ENCODE results near the gene MMS19.
"Not testable (repeated sequence)": the region's sequence is repeated elsewhere in the genome, so short reads cannot be mapped to it uniquely, and the experiment has no call there.

Gene MMS19

GRCh38 chr10:97459933-97460332 lies 38.3 kb downstream of the MMS19 start:
- DNase-seq: no peak

DNA sequence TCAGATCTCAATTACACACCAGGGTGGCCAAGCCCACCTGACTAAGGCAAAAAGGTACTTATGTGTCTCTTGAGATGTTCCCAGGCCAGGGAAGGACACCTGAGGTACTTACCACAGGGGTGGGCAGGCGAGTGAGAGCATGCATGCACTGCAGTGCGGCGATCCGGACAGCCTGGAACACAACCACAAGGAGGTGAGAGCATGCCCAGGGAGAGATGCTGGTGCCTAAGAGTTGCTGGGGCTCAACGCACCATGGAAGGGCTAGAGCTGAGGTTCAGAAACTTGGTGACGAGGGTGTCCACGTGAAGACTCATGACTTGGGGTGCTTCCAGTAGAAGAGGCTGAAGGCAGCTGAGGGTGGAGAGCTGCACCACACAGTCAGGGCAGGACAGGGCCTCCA lies 39.1 kb downstream of the MMS19 start:
- no peak for DNase-seq

GRCh38 chr10:97456686-97457065 lies 41.5 kb downstream of the MMS19 start:
- DNase-seq: no peak

GRCh38 chr10:97456034-97456685 lies 42.1 kb downstream of the MMS19 start:
- no peak for DNase-seq

GRCh38 chr10:97454330-97455036 lies 43.7 kb downstream of the MMS19 start:
- DNase-seq: peak; percentile 58 to 62

DNA sequence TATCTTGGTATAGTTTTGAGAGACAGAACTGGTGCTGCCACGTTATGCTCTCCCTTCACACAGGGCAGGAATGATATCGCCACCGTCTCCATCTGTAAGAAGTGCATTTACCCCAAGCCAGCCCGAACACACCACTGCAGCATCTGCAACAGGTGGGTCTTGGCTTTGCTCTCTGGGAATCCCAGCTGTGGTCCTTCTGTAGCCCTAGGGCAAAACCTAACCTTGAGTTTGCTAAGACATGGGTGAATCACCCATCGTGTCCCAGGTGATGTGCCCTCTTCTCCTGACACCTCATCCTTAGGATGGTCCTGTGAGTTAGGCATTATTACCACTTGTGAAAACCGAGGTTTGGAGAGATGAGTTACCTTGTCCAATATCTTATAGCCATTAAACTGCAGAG lies 45.9 kb downstream of the MMS19 start:
- no peak for DNase-seq

- DNase-seq: no peak
Observed at GRCh38 chr10:97451605-97452004, 46.6 kb downstream of the MMS19 start.

DNA sequence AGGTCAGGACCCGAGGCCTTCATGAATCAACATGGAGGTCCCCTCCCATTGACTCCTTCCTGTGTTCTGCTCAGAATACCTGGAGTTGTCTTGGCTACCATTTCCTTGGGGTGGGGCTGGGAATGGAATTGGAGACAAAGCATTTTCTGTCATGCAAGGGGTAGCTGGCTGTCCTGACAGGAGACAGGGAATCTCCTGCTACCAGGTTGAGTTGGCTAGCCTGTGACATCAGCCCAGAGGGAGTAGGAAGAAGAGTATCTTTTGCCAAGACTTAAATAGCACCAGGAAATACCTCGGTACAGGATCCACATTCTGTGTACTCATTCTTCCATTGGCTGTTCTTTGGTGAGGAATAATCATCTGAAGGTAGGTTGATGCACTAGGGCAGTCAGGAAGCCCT lies 47.4 kb downstream of the MMS19 start:
- DNase-seq: no peak

DNA sequence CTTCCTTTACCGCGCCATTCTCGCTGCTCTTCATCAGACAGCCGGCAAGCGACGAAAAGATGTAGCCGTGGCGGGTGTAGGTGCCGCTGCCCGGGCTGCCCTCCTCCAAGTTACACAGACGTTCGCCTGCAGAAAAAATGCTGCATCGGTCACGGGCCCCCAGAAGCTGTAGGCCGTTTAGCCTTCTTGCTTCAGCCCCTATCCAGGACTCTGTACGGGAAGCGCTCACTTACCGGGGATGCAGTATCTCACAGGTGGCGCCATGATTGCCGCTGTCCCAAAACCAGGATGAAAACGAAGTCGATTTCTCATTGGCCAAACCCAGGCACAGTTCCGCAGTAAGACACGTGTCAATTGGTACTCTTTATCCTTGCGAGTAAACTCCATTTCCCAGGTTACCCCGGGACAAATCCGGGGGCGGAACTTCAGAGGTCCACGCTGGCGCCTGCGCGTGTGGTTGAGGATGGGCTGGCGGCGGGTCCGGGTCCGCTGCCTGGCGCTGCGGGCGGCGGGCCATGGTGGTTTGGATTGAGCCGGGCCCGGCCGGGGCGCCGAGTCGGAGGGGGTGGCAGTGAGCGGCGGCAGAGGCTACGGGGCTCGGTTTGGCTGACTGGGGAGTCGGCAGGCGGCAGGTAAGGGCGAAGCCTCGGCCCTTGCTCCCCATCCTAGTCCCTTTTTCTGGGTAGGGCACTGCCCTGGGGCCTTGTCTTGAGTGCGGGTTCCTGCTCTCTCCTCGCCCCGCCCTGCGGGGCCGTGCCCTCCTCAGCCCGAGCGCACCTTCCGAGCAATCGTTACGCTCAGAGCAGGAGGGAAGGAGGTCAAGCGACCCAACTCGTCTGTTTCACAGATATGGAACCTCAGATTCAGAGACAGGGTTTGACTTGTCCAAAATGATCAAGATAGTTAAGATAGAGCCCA lies 52.2 kb downstream of the MMS19 start, which contains the start of the genes EXOSC1 and ZDHHC16:
TSS of gene EXOSC1 (minus strand) at position 285 of the 918 bp plus-strand sequence. CDS start at position 264, 21 bp downstream.
TSS of gene ZDHHC16 (plus strand) at position 454 of the 918 bp plus-strand sequence. CDS start 5,501 bp downstream, outside the sequence.
- peak; percentile 91 to 92 for DNase-seq

DNA sequence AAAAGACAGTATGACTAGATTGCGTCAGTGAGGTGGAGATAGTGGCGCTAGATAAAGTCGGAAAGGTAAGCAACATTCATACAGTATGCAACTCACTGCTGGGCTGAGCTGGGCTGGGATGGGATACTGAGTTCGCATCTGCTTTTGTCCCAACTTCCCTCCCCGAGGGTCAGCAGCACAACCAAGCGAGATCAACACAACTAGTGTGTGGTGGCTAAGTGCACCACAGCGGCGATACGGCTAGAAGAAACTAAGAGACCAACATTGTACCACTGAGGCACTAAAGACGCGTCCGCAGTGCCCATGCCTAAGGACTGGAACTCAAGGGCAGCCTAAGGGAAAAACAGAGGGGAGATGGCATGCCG lies 52.9 kb downstream of the MMS19 start:
- DNase-seq: no peak

- DNase-seq: no peak
Observed at GRCh38 chr10:97444212-97444611, 54.0 kb downstream of the MMS19 start.

DNA sequence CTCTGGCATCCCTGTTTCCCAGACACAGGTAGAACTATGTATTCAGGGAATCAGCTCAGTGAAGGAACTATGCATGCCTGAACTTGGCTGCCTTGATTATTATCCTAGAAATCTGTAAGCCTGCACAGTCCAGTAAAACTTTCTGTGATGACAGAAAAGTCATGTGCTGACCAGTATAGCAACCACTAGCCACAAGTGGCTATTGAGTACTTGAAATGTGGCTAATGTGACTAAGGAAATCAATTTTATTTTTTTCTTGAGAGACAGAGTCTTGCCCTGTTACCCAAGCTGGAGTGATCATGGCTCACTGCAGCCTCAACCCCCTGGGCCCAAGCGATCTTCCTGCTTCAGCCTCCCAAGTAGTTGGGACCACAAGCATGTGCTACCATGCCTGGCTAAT lies 55.9 kb downstream of the MMS19 start:
- DNase-seq: no peak

DNA sequence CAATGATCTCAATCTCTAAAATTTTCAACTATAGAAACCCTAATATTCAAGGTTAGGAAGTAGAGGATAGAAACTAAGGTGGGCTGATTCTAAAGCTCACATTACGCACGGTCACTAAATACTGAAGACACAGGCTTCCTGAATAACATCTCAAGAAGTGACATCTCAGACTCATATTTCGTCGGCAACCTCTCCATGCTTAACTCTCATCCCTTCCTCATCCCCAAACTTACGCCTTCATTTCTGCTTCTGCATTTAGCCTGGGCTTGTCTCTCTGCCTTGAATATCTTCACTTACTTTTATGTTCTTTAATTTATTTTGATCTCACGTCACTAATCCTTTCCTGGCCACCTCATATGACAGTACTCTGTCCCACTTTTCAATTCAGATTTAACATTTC lies 63.0 kb downstream of the MMS19 start:
- no peak for DNase-seq

GRCh38 chr10:97434557-97434956 lies 63.7 kb downstream of the MMS19 start:
- DNase-seq: no peak

DNA sequence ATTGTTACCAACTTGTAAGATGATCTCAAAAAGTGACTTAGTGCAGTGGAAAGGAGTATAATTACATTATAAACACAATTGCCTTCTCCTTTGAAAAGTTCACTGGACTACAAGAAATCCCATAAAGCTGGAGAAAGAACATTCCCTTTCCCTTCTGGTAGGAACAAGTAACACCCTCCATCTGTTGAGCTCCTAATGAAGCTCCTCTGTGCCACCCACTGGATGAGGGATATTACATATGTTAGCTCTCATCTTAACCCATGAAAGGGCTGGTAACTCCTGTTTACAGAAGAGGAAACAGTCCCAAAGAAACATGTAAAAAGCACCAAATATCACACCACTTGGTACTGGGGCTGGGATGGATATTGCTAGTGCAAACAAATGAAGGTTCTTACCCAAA lies 64.2 kb downstream of the MMS19 start:
- DNase-seq: no peak

- DNase-seq: peak; percentile 54 to 58
Observed at GRCh38 chr10:97428572-97428981, 69.6 kb downstream of the MMS19 start.

DNA sequence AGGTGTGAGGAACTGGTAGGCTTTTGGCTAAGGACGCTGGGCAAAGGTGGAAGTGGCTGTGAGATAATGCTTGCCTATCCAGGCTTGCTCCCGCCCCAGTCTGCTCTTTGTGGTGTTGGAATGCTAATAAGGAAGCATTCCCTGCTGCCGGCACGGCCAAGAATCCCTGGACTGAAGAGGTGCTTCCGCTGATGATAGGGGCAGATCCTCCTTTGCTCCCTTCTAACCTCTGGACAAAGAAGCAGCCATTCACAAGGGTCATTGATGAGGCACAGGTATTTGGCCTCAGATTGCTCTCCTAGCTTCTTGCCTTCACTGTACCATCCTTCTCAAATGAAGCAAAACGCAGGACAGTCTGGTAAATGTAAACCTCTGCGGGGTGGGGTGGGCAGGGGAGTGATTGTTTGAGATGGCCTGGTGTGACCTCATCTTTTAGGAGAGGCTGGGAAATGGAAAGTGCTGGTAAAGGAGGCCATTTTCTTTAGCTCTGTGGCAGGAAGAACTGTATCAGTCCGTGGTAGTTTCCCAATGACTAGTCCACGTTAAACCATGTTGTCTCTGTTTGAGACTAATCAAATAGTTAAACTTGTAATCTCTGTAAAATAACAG lies 70.5 kb downstream of the MMS19 start:
- DNase-seq: peak; percentile 39 to 41

DNA sequence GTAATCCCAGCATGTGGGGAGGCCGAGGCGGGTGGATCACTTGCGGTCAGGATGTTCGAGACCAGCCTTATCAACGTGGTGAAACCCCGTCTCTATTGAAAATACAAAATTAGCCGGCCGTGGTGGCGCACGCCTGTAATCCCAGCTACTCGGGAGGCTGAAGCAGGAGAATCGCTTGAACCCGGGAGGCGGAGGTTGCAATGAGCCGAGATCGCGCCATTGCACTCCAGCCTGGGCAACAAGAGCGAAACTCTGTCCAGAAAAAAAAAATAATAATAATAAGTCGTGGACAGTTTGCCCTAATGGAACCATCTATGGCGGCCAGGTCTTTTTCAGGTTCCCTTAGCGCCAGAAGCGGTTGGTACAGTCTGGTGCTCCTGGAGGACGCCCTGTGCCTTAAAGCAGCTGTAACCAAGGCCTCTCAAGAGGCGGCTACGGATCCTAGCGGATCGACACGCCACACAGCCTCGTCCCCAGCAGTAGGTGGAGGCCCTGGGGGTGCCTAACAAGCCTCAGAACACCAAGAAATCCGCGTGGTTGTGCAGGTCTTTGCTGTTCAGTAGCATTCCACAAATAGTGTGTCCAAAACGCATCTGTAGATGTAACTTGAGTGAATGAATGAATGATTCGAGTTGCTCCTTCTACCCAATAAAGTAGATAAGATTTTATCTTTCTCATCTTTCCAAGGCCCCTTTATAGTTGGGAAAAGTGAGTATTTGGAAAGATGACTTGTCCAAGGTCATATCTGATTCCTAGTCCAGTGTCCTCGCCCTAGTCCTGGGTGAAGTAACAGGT lies 71.2 kb downstream of the MMS19 start:
- DNase-seq: peak in 1 of 2 donors; percentile 29

GRCh38 chr10:97425964-97426775 lies 72.1 kb downstream of the MMS19 start, which contains the start of gene PGAM1:
Gene PGAM1, plus strand, starts transcription at chr10:97426191. Its CDS starts 117 bp downstream, at chr10:97426308.
- DNase-seq: peak; percentile 92 to 94

DNA sequence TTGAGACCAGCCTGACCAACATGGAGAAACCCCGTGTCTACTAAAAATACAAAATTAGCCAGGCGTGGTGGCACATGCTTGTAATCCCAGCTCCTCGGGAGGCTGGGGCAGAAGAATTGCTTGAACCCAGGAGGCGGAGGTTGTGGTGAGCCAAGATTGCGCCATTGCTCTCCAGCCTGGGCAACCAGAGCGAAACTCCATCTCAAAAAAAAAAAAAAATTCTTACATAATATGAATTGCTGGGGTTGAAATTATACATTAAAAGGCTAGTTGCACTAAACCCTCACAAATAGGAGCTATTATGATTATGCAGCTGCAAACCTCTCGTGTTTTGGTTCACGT lies 74.5 kb downstream of the MMS19 start:
- DNase-seq: not testable (repeated sequence)

DNA sequence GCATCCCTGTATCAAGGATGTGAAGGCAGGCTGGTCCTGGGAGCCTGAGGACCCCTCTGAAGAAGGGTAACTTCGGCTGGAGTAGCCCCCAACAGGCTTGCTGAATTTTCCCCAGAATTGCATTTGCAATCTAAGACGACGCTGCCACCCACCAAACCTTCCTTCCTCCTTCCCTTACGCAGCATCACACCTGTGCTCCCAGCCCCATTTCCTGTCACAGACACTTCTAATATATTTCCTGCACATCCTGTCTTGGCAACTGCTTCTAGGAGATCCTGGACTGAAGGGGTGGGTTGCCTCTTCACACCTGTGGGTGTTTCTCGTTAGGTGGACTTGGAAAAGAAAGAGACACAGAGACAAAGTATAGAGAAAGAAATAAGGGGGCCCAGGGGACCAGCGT lies 81.7 kb downstream of the MMS19 start:
- no peak for DNase-seq

Data from activated CD4-positive, alpha-beta T cell treated with anti-CD3 and anti-CD28 coated beads for 4 hours (primary cell).